ENCODE measurements around the gene MAML3. TPM values are rescaled to one million over a fixed set of nuclear protein-coding genes. Genes with fewer than 3 reads are reported as not detected.

The MAML3 gene
- total RNA-seq, 2 donors from 2014 or later: 29.2 to 32.2 TPM

GRCh38 chr4:139956507-139957017 is 197.4 kb downstream of the MAML3 start:
- no peak overlapping the region for H3K4me3 Mint-ChIP-seq
- no peak for TF ChIP-seq CTCF (conservative IDR thresholded peaks at IDR 0.05)
- Histone ChIP-seq H3K4me3 (ENCODE audit: low read length) (no peak overlapping the region), H3K4me1 (ENCODE audit: control insufficient read depth, insufficient read depth, low read length) (peaks cover 13% of the 10 kb centered on the region), H3K27ac (ENCODE audit: low read depth, low read length) (no peak overlapping the region), H3K9me3 (ENCODE audit: control insufficient read depth, low read length) (peaks cover 9% of the 10 kb centered on the region), H3K27me3 (ENCODE audit: control insufficient read depth, insufficient read depth, low read length, poor library complexity, severe bottlenecking) (no peaks in the 10 kb centered on the region), H3K36me3 (ENCODE audit: control insufficient read depth, insufficient read depth, low read length) (peaks cover 3% of the 10 kb centered on the region), H3K9ac (ENCODE audit: extremely low read depth, low read length, poor library complexity, severe bottlenecking) (no peak overlapping the region)
- no peaks in the 10 kb centered on the region for H3K9me3 Mint-ChIP-seq
- DNase-seq: no peak
- H3K4me1 Mint-ChIP-seq: peaks cover 36% of the 10 kb centered on the region
- 87 to 97% methylated on average over 5 to 6 of the region's 6 CpGs for WGBS, 2 experiments (ENCODE audit: insufficient coverage in 1 of 2, insufficient read length in 1 of 2)
- H3K27me3 Mint-ChIP-seq (ENCODE audit: insufficient read depth): no peaks in the 10 kb centered on the region
- H3K36me3 Mint-ChIP-seq (ENCODE audit: low read depth): peaks cover 9% of the 10 kb centered on the region
- H3K27ac Mint-ChIP-seq: no peak overlapping the region

DNA sequence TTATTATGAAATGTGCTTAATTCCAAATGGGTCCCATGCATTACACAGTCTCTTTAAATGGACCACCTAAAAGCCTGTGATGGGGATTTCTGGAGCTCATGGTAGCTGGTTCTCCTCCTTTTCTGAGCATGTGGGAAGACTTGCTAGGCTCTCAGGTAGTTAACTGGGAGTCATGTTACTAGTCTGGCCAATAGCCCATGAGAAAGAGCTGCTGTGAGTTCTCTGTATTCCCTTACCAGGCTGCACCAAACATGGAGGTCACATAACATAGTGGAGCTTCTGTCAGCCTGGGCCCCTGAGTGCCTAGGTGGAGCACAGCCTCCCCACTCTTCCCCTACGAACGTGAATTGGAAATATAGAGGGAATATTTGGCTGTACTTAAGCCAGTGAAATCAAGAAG is 198.4 kb downstream of the MAML3 start:
- H3K9me3 Mint-ChIP-seq: no peaks in the 10 kb centered on the region
- peaks cover 8% of the 10 kb centered on the region for H3K4me1 ChIP-seq (ENCODE audit: control insufficient read depth, insufficient read depth, low read length)
- 84% methylated on average over 2 of the region's 2 CpGs; no CpG with 5 or more reads in 1 of the 2 experiments for WGBS, 2 experiments (ENCODE audit: insufficient coverage in 1 of 2, insufficient read length in 1 of 2)
- peaks cover 10% of the 10 kb centered on the region for H3K9me3 ChIP-seq (ENCODE audit: control insufficient read depth, low read length)
- no peaks in the 10 kb centered on the region for H3K27me3 Mint-ChIP-seq (ENCODE audit: insufficient read depth)
- H3K36me3 ChIP-seq (ENCODE audit: control insufficient read depth, insufficient read depth, low read length): peaks cover 3% of the 10 kb centered on the region
- H3K4me3 ChIP-seq (ENCODE audit: low read length): no peak overlapping the region
- peaks cover 9% of the 10 kb centered on the region for H3K36me3 Mint-ChIP-seq (ENCODE audit: low read depth)
- no peak overlapping the region for H3K27ac Mint-ChIP-seq
- H3K27ac ChIP-seq (ENCODE audit: low read depth, low read length): no peak overlapping the region
- no peak overlapping the region for H3K9ac ChIP-seq (ENCODE audit: extremely low read depth, low read length, poor library complexity, severe bottlenecking)
- peaks cover 31% of the 10 kb centered on the region for H3K4me1 Mint-ChIP-seq
- TF ChIP-seq CTCF (conservative IDR thresholded peaks at IDR 0.05): no peak
- H3K27me3 ChIP-seq (ENCODE audit: control insufficient read depth, insufficient read depth, low read length, poor library complexity, severe bottlenecking): no peaks in the 10 kb centered on the region
- H3K4me3 Mint-ChIP-seq: no peak overlapping the region
- no peak for DNase-seq

GRCh38 chr4:139954512-139954911 is 199.5 kb downstream of the MAML3 start:
- DNase-seq: no peak
- no peaks in the 10 kb centered on the region for H3K27me3 Mint-ChIP-seq (ENCODE audit: insufficient read depth)
- no peak overlapping the region for H3K27ac Mint-ChIP-seq
- H3K27me3 ChIP-seq (ENCODE audit: control insufficient read depth, insufficient read depth, low read length, poor library complexity, severe bottlenecking): no peaks in the 10 kb centered on the region
- H3K36me3 ChIP-seq (ENCODE audit: control insufficient read depth, insufficient read depth, low read length): peaks cover 3% of the 10 kb centered on the region
- peaks cover 2% of the 10 kb centered on the region for H3K4me1 ChIP-seq (ENCODE audit: control insufficient read depth, insufficient read depth, low read length)
- WGBS, 2 experiments (ENCODE audit: insufficient coverage in 1 of 2, insufficient read length in 1 of 2): 96 to 100% methylated on average over 4 to 6 of the region's 7 CpGs
- no peak overlapping the region for H3K27ac ChIP-seq (ENCODE audit: low read depth, low read length)
- H3K36me3 Mint-ChIP-seq (ENCODE audit: low read depth): peaks cover 13% of the 10 kb centered on the region
- H3K4me3 Mint-ChIP-seq: no peak overlapping the region
- H3K9me3 ChIP-seq (ENCODE audit: control insufficient read depth, low read length): peaks cover 15% of the 10 kb centered on the region
- TF ChIP-seq CTCF (conservative IDR thresholded peaks at IDR 0.05): no peak
- H3K4me1 Mint-ChIP-seq: peaks cover 21% of the 10 kb centered on the region
- peaks cover 8% of the 10 kb centered on the region for H3K9me3 Mint-ChIP-seq
- H3K4me3 ChIP-seq (ENCODE audit: low read length): no peak overlapping the region
- no peak overlapping the region for H3K9ac ChIP-seq (ENCODE audit: extremely low read depth, low read length, poor library complexity, severe bottlenecking)
